Duodenal mucosa (tissue), 2 donors: ENCODE measurements around the gene SIMC1.

Source experiments
- H3K27ac ChIP-seq: one replicate; pipeline ENCODE4 v1.7.0; 2013; ENCODE audit warnings: low read depth, low read length
- H3K27me3 ChIP-seq, 2 donors: one replicate each; pipeline ENCODE4 v1.7.0; 2013; ENCODE audit warnings: low read length in 2 of 2, control low read depth in 1 of 2; ENCODE audit not compliant: insufficient read depth in 2 of 2, control insufficient read depth in 1 of 2
- H3K36me3 ChIP-seq, 2 donors: one replicate each; pipeline ENCODE4 v1.7.0; 2013; ENCODE audit warnings: low read length in 2 of 2, control low read depth in 1 of 2; ENCODE audit not compliant: insufficient read depth in 2 of 2, control insufficient read depth in 1 of 2
- H3K4me1 ChIP-seq, 2 donors: one replicate each; pipeline ENCODE4 v1.7.0; 2013; ENCODE audit warnings: low read length in 2 of 2, control low read depth in 1 of 2; ENCODE audit not compliant: insufficient read depth in 2 of 2, control insufficient read depth in 1 of 2
- H3K4me3 ChIP-seq, 2 donors: one replicate each; pipeline ENCODE4 v1.7.0; 2013; ENCODE audit warnings: low read length in 2 of 2, low read depth in 1 of 2
- H3K9ac ChIP-seq, 2 donors: one replicate each; pipeline ENCODE4 v1.7.0; 2013; ENCODE audit warnings: low read length in 2 of 2, low read depth in 1 of 2
- H3K9me3 ChIP-seq, 2 donors: one replicate each; pipeline ENCODE4 v1.7.0; 2013; ENCODE audit warnings: low read length in 2 of 2, control low read depth in 1 of 2; ENCODE audit not compliant: control insufficient read depth in 1 of 2

SIMC1 gene

GRCh38 chr5:176362233-176362490 lies 123.9 kb downstream of the SIMC1 start:
- H3K27ac ChIP-seq, result peak overlapping the region; percentile 42

GRCh38 chr5:176364765-176365350 lies 126.6 kb downstream of the SIMC1 start:
- H3K4me3 ChIP-seq, result peak overlapping the region; percentile 74 to 78
- peaks cover 12 to 13% of the 10 kb centered on the region in 2 donors for H3K27me3 ChIP-seq
- peaks cover 0 to 5% of the 10 kb centered on the region in 2 donors for H3K36me3 ChIP-seq
- peaks cover 5 to 17% of the 10 kb centered on the region in 2 donors for H3K4me1 ChIP-seq
- peak overlapping the region; percentile 23 to 60 for H3K9ac ChIP-seq
- H3K27ac ChIP-seq, result no peak overlapping the region
- H3K9me3 ChIP-seq, result no peaks in the 10 kb centered on the region

More at GRCh38 chr5:176362233-176362490, 123.9 kb downstream of the SIMC1 start:
- H3K27me3 ChIP-seq, result peaks cover 12 to 13% of the 10 kb centered on the region in 2 donors
- peak overlapping the region; percentile 84 to 96 for H3K4me3 ChIP-seq
- peak overlapping the region; percentile 94 to 96 for H3K9ac ChIP-seq
- peaks cover 3 to 5% of the 10 kb centered on the region in 2 donors for H3K36me3 ChIP-seq
- no peaks in the 10 kb centered on the region for H3K9me3 ChIP-seq
- H3K4me1 ChIP-seq, result peaks cover 5 to 17% of the 10 kb centered on the region in 2 donors

GRCh38 chr5:176365351-176366231 lies 127.4 kb downstream of the SIMC1 start, which contains the start of gene ARL10:
Gene ARL10 (plus strand): TSS chr5:176365487. CDS start chr5:176365564, 77 bp downstream.
- Histone ChIP-seq H3K36me3 (peaks cover 0 to 5% of the 10 kb centered on the region in 2 donors), H3K27ac (no peak within 1 kb of the TSS), H3K4me1 (peaks cover 5 to 17% of the 10 kb centered on the region in 2 donors), H3K27me3 (peaks cover 12 to 13% of the 10 kb centered on the region in 2 donors), H3K4me3 (peak within 1 kb of the TSS; percentile 74 to 78), H3K9ac (peak within 1 kb of the TSS; percentile 23 to 60), H3K9me3 (no peaks in the 10 kb centered on the region)

GRCh38 chr5:176366232-176366894 lies 128.1 kb downstream of the SIMC1 start:
- peaks cover 12 to 13% of the 10 kb centered on the region in 2 donors for H3K27me3 ChIP-seq
- peaks cover 0 to 5% of the 10 kb centered on the region in 2 donors for H3K36me3 ChIP-seq
- peak overlapping the region in 1 of 2 donors; percentile 32 for H3K9ac ChIP-seq
- peak overlapping the region; percentile 74 to 78 for H3K4me3 ChIP-seq
- H3K4me1 ChIP-seq, result peaks cover 5 to 17% of the 10 kb centered on the region in 2 donors
- no peaks in the 10 kb centered on the region for H3K9me3 ChIP-seq
- H3K27ac ChIP-seq, result no peak overlapping the region

- no peak overlapping the region for H3K9ac ChIP-seq
- peaks cover 0 to 13% of the 10 kb centered on the region in 2 donors for H3K4me1 ChIP-seq
- peaks cover 12 to 13% of the 10 kb centered on the region in 2 donors for H3K27me3 ChIP-seq
- no peaks in the 10 kb centered on the region for H3K9me3 ChIP-seq
- H3K36me3 ChIP-seq, result peaks cover 0 to 5% of the 10 kb centered on the region in 2 donors
- no peak overlapping the region for H3K4me3 ChIP-seq
- H3K27ac ChIP-seq, result no peak overlapping the region
Observed at GRCh38 chr5:176368726-176369125, 130.5 kb downstream of the SIMC1 start.

- H3K9ac ChIP-seq, result no peak overlapping the region
- peaks cover 0 to 7% of the 10 kb centered on the region in 2 donors for H3K4me1 ChIP-seq
- peaks cover 7 to 8% of the 10 kb centered on the region in 2 donors for H3K27me3 ChIP-seq
- no peak overlapping the region for H3K27ac ChIP-seq
- no peak overlapping the region for H3K4me3 ChIP-seq
- H3K36me3 ChIP-seq, result peaks cover 0 to 5% of the 10 kb centered on the region in 2 donors
- no peaks in the 10 kb centered on the region for H3K9me3 ChIP-seq
Observed at GRCh38 chr5:176369934-176370711, 131.9 kb downstream of the SIMC1 start.

GRCh38 chr5:176371621-176372539 lies 133.7 kb downstream of the SIMC1 start:
- H3K27ac ChIP-seq, result no peak overlapping the region
- H3K36me3 ChIP-seq, result peaks cover 0 to 5% of the 10 kb centered on the region in 2 donors
- H3K4me3 ChIP-seq, result no peak overlapping the region
- no peaks in the 10 kb centered on the region for H3K27me3 ChIP-seq
- H3K4me1 ChIP-seq, result no peaks in the 10 kb centered on the region
- no peak overlapping the region for H3K9ac ChIP-seq
- no peaks in the 10 kb centered on the region for H3K9me3 ChIP-seq

- Histone ChIP-seq H3K9me3 (no peaks in the 10 kb centered on the region), H3K4me1 (no peaks in the 10 kb centered on the region), H3K36me3 (no peaks in the 10 kb centered on the region), H3K4me3 (no peak overlapping the region), H3K27me3 (no peaks in the 10 kb centered on the region), H3K27ac (no peak overlapping the region), H3K9ac (no peak overlapping the region)
Observed at GRCh38 chr5:176373100-176373818, 135.0 kb downstream of the SIMC1 start.
